NCI-H2029 treated with DMSO at 0.1 percent for 48 hours (cell line): ENCODE data around the gene TGM2.

ENCODE experiments used
- DNase-seq: peaks from one replicate; lab custom pipeline; 2025; lab: John Stamatoyannopoulos, UW

Gene TGM2

GRCh38 chr20:38132156-38132909 is 32.7 kb downstream of the TGM2 start:
- DNase-seq = no peak

GRCh38 chr20:38131588-38132121 is 33.4 kb downstream of the TGM2 start:
- no peak for DNase-seq

DNA sequence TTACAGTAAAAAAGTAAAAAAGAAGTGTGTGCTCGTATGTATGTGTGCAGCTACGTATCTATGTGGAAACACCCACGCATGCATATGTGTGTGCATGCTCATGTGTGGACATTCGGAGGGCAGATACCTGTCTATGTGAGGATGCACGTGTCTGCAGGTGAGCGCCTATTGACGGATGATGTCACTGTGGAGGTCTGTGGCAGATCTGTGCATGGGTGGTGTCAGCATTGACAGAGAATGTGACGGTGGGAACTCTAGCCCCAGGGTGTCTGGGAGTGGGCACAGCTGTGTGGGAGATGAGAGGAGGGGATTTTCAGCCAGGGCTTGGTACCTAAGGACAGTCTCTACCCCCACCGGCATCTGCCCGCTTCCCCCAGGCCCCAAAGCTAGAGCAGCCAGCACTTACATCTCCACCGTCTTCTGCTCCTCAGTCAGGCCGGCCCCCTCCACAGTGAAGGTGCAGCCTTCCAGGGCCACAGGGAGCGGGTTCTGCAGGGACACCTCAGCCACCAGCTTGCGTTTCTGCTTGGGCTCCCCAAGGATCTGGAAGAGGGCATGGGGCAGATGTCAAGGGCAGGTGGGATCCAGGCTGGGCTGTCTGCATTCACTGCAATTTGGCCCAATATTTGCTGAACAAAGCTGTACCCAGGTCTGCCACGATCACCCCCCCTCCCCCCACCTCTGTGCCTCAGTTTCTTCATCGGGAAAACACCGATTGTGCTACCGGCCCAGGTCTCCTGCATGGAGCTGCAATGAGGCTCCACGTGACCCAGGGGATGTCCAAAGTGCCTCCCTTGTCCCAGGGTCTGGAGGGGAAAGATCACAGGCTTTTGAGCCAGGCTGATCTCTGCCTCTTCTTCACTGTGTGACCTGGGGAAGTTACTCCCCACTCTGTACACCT is 34.1 kb downstream of the TGM2 start:
- DNase-seq = no peak

GRCh38 chr20:38129893-38130609 is 35.0 kb downstream of the TGM2 start:
- no peak for DNase-seq

DNA sequence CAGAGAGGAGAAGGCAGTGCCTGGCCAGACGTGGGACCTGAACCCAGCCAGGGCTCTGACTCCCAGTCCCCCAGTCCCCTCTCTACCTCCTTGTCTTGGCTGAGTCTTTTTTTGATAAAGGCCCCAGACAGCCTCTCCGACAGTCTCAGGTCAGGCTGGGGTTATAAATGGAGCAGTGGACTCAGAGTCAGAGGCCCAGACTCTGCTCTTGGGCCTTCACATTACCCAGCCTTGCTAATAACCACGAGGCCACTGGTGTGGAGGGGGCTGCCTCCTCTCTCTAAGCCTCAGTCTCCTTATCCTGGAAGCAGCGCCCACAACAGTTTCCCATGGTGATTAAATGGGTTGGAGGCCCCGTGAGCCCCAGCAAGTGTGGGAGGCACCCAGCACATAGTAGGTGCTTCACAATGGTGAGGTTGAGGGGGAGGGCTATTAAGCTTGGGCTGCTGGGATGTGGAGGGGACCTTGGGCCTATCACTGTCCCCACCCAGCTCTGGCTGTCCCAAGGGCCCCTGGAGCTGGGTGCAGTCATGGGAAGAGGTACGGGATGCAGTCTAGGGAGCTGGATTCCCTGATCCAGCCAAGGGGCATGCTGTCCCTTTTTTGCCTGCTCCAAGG is 35.7 kb downstream of the TGM2 start:
- DNase-seq = no peak

GRCh38 chr20:38128691-38129090 is 36.4 kb downstream of the TGM2 start:
- DNase-seq = no peak

DNA sequence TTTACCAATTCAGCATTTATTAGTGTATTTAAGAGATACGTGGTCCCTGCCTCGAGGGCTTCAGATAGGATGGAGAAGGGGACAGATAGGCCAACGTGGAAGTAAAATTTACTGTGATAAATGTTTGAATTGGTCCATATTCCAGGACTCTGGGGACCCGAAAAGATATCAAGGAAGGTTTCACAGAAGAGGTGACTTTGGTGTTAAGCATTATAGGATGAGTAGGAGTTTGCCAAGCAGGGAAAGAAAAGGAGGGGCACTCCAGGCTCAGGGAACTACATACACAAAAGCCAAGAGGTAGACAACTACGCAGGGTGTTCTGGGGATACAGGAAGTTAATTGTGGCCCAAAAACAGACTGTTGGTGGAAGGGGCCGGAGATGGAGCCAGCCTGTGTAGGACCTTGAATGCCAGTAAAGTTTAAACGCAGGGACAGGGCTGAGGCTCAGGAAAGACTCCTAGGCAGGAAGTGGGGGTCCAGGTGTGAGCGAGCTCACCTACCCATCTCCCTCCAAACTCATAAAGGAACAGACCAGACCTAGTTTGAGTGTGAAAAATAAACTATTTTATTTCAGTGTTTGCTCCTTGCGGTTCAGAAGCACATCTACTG is 37.0 kb downstream of the TGM2 start:
- no peak for DNase-seq

- peak; percentile 76 for DNase-seq
Observed at GRCh38 chr20:38126932-38127621, 38.0 kb downstream of the TGM2 start.

DNA sequence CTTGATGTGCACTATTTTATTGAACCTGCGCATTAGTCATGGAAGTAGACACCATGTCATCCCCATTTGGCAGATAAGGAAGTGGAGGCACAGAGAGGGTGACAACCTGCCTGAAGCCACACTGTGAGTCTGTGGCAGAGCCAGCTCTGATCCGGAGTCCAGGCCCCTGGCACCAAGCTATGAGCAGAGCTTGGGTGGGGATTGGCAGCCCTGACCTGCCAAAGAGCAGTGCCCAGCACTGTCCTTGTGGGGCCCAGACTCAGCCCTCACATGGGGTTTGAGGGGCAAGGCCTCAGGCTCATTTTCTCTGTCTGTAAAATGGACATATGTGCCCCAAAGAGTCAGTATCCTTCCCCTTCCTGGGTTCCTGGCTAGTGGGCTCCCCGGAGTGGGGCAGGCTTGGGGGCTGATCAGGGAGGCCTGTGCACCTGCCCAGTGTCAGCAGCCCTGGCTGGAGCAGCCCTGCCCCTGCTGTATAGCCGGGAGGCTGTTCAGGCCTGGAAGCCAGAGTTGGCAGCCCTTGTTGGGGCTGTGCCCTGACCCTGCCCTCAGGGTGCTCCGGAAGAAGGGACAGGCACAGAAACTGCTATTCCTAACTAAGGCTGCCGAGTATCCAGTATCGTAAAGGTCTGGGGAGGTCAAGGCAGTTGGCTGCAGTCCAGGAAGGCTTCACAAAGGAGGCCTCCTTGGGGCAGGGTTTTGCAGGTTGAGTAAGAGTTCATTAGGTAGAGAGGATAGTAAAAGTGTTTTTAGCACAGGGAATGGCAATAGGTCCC is 38.7 kb downstream of the TGM2 start:
- no peak for DNase-seq

DNA sequence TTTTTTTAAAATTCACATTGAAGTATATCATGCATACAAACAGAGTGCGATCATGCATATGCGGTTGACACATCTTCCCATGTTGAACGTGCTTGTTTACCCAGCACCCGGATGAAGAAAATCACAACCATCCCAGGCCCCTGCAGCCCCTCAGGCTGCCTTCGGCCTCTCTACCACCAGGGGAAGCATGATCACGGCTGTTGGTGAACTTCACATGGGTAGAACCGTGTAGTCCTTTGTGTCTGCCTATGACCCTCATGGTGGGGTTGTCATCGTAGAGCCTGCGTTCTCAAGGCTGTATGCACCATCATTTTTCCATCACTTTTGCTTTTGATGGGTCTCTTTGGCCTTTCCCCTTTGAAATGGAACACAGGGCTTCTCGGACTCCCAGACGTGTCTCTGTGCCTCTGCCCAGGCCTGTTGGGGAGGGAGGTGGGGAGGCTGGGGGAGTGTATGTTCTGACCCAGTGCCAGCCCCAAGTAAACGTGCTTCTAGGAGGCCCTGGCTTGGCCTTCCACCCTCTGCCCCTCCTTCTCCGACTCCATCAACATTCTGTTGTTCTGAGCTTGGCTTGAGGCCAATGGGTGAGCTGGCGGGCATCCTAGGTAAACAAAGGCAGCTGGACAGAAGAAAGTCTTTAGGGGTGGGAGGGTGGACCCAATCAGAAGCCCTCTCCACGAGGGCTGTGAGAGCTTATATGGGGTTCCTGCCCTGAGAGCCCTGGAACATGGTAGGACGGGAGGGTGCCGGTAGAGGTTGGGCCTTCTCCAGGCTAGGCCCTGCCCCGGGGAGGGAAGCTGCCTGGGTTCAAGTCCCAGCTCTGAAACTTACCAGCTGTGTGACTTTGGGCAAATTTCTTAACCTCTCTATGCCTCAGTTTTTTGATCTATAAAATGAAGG is 39.7 kb downstream of the TGM2 start:
- peak; percentile 95 for DNase-seq

- no peak for DNase-seq
Observed at GRCh38 chr20:38123021-38123587, 42.0 kb downstream of the TGM2 start.

DNA sequence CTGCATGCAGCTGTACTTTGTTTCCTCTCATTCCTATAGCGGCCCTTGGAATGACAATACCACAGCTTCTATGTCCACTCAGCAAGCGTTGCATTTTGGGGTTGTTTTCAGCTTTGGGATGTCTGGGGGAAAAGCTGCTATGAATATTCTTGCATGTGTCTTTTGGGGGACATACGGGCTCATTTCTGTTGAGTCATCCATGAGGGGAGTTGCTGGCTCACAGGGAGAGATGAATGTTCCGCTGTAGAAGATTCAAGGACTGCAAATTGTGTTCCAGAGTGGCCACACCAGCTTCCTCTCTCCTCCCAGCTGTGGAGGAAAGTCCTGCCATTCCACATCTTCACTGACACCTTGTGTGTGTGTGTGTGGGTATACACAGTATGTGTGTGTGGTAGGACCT is 43.3 kb downstream of the TGM2 start:
- no peak for DNase-seq

DNA sequence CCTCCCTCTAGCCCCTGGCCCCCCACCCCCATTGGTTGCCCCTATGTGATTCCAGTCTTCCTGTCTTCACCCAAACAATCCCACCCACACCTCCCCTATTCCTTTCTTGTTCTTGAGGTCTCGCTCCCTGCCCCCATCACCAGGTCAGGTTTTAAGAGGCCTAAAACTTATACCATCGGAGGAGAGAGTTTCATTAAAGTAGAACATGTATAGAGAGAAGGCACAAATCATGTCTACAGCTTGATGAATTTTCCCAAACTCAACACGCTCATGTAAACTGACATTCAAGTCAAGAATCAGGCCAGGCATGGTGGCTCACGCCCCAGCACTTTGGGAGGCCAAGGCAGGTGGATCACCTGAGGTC is 44.5 kb downstream of the TGM2 start:
- DNase-seq = no peak

GRCh38 chr20:38119446-38119845 is 45.6 kb downstream of the TGM2 start:
- DNase-seq = no peak

- DNase-seq = no peak
Observed at GRCh38 chr20:38117635-38118034, 47.4 kb downstream of the TGM2 start.

DNA sequence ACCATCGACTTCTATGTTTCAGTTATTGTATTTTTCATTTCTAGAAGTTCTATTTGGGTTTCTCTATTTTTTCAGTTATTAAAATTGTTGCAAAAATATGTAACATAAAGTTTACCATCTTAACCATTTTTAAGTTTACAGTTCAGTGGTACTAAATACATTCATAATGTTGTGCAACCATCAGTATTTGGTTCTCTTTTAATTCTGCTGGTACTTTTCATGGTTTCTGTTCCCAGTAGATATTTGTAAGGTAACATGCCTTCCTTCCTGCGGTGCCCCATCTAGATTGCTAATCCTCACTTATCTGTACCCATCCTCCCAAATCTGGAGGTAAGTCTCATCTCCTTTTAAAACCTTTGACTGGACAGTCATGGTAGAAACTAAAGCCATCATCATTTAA is 47.9 kb downstream of the TGM2 start:
- DNase-seq = no peak

DNA sequence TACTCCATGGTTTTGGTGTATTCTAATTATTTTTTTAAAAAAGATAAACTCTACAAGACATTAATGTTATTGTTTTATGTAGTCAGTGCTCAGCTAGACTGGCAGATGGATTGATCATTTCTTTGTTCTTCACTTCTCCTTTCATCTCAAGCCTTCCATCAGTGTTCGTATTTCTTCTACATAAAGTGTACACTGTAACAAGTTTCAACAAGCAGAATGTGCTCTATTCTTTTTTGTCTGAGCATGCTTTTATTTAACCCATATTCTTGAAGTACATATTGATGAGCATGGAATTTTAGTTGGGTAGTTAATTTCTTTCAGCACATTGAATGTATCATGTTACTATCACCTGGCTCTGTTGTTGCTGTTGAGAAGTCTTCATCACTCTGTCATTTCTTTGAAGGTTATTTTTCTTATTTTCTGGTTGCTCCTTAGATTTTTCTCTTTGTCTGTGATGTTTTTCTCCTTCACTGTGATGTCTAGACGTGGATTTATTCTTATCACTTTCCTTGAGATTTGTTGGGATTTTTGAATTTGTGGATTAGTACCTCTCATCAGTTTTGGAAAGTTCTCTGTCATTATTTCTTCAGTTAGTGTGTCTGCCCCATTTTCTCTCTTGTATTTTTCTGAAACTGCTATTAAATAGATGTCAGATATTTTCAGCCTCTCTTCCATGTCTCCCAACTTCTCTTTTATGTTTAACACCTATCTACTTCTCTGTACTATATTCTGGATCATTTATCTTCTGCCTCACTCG is 48.5 kb downstream of the TGM2 start:
- DNase-seq = no peak

- DNase-seq = no peak
Observed at GRCh38 chr20:38115896-38116295, 49.2 kb downstream of the TGM2 start.
